Kidney (tissue), 14 donors: ENCODE data around the gene FAM229A. TPM values are rescaled to one million over a fixed set of nuclear protein-coding genes. Genes with fewer than 3 reads are reported as not detected.

ENCODE experiments used
- DNase-seq, 5 donors: peaks; one replicate each; pipeline ENCODE4 v3.0.0-alpha.2; 2013 to 2020
- FAIRE-seq: peaks from 2 replicates; lab custom pipeline; 2012; peaks lifted over from hg19 to GRCh38; lab: Jason Lieb, UNC
- H3K27ac ChIP-seq, 2 donors: one replicate each; pipeline ENCODE4 v1.7.0; 2013; ENCODE audit warnings: low read depth in 2 of 2, low read length in 2 of 2, inconsistent platforms in 1 of 2
- H3K27me3 ChIP-seq: one replicate; pipeline ENCODE4 v1.7.1; 2013; ENCODE audit warnings: low read length, inconsistent platforms; ENCODE audit not compliant: control insufficient read depth, insufficient read depth
- H3K36me3 ChIP-seq, 3 donors: one replicate each; pipeline versions ENCODE4 v1.7.0 to v1.7.1; 2013; ENCODE audit warnings: low read length in 3 of 3, control low read depth in 1 of 3, inconsistent platforms in 1 of 3; ENCODE audit not compliant: insufficient read depth in 3 of 3, control insufficient read depth in 2 of 3
- H3K4me1 ChIP-seq, 3 donors: one replicate each; pipeline versions ENCODE4 v1.7.0 to v1.7.1; 2013; ENCODE audit warnings: low read length in 3 of 3, inconsistent platforms in 1 of 3, low read depth in 1 of 3; ENCODE audit not compliant: control insufficient read depth in 2 of 3, insufficient read depth in 2 of 3
- H3K4me3 ChIP-seq, 3 donors: one replicate each; pipeline versions ENCODE4 v1.7.0 to v1.8.1; 2013; ENCODE audit warnings: low read length in 3 of 3, control low read depth in 1 of 3, inconsistent platforms in 1 of 3
- H3K9ac ChIP-seq, 3 donors: one replicate each; pipeline versions ENCODE4 v1.7.0 to v1.7.1; 2013; ENCODE audit warnings: low read length in 3 of 3, control low read depth in 1 of 3, inconsistent platforms in 1 of 3
- H3K9me3 ChIP-seq, 3 donors: one replicate each; pipeline versions ENCODE4 v1.7.0 to v1.7.1; 2013; ENCODE audit warnings: low read length in 3 of 3, control low read depth in 1 of 3, inconsistent platforms in 1 of 3; ENCODE audit not compliant: control insufficient read depth in 2 of 3, insufficient read depth in 1 of 3
- CTCF ChIP-seq: IDR thresholded peaks from 3 replicates; pipeline ENCODE4 v1.5.1; 2012; ENCODE audit warnings: mild to moderate bottlenecking, moderate library complexity, borderline replicate concordance; ENCODE audit not compliant: insufficient read depth; ENCODE audit errors: extremely low read depth
- intact Hi-C: fragments of 100-400 bp; cut with DNase I; formaldehyde crosslinking; loops from one replicate; pipeline ENCODE4 v1.11.1; 2022
- polyA plus RNA-seq: library from polyadenylated mRNA; stranded (reverse); fragments of 350-450 nt; fragmentation: Illumina TruSeq; extraction: RNeasy Lipid Tissue Mini Kit (QIAGEN cat#74804); gene quantifications from one replicate; pipeline ENCODE4 v1.2.3, GENCODE V29; 2014; ENCODE audit warnings: low read depth, low replicate concordance; ENCODE audit not compliant: insufficient read depth
- total RNA-seq: library from RNA; stranded (reverse); fragmentation: NEBNext Ultra II Directional; extraction: Animal tissue kit (Norgen Biotek cat#: 25700); gene quantifications from one replicate; pipeline ENCODE4 v1.2.1, GENCODE V29; 2021
- donor health status: control.
- donor health status: control.
- donor health status: control.
- donor health status: control.
- donor health status: control.
- donor health status: DM: yes; HTN: yes; CAD: no.
- donor health status: Normal renal cell carcinoma (clear cell type).

The FAM229A gene
- total and polyA plus RNA-seq, 2 donors from 2014 or later = 6.4 to 9.7 TPM

- DNase-seq = peak in 4 of 5 donors; percentile 57 to 68 (median 64)
- intact Hi-C loops = no loop called here
- no peak for FAIRE-seq
- Histone ChIP-seq H3K9ac (no peak overlapping the region), H3K9me3 (no peaks in the 10 kb centered on the region), H3K4me1 (peaks cover 0 to 2% (median 0%) of the 10 kb centered on the region in 3 donors), H3K27ac (no peak overlapping the region), H3K36me3 (peaks cover 9 to 41% (median 33%) of the 10 kb centered on the region in 3 donors), H3K4me3 (no peak overlapping the region), H3K27me3 (no peaks in the 10 kb centered on the region)
- no peak for TF ChIP-seq CTCF
These were observed 24.5 kb upstream of the FAM229A start for GRCh38 chr1:32386676-32387392.

GRCh38 chr1:32380057-32380456, 17.8 kb upstream of the FAM229A start:
- Histone ChIP-seq H3K9ac (no peak overlapping the region), H3K9me3 (no peaks in the 10 kb centered on the region), H3K4me1 (no peaks in the 10 kb centered on the region), H3K27ac (no peak overlapping the region), H3K36me3 (peaks cover 7 to 87% (median 41%) of the 10 kb centered on the region in 3 donors), H3K27me3 (no peaks in the 10 kb centered on the region), H3K4me3 (no peak overlapping the region)
- no peak for DNase-seq
- no peak for FAIRE-seq
- TF ChIP-seq CTCF = no peak
- intact Hi-C loops = no loop called here

- FAIRE-seq (no peak), DNase-seq (no peak)
- no peak for TF ChIP-seq CTCF
- H3K4me1 ChIP-seq = no peaks in the 10 kb centered on the region
- H3K9ac ChIP-seq = no peak overlapping the region
- no peaks in the 10 kb centered on the region for H3K9me3 ChIP-seq
- peaks cover 5 to 83% (median 44%) of the 10 kb centered on the region in 3 donors for H3K36me3 ChIP-seq
- no peaks in the 10 kb centered on the region for H3K27me3 ChIP-seq
- intact Hi-C loops = no loop called here
- H3K27ac ChIP-seq = no peak overlapping the region
- H3K4me3 ChIP-seq = no peak overlapping the region
These were observed 15.4 kb upstream of the FAM229A start for GRCh38 chr1:32377541-32378220.
